K562 (cell line): ENCODE results near the gene KNDC1. TPM values are rescaled to one million over a fixed set of nuclear protein-coding genes. Genes with fewer than 3 reads are reported as not detected.

Experiments
- BACH1 ChIP-seq: fragments of 200-800 bp; sonication (Bioruptor generic); IDR thresholded peaks from 2 replicates; pipeline ENCODE4 v1.6.1; 2016; ENCODE audit warnings: missing genetic modification characterization, missing compliant biosample characterization
- BDP1 ChIP-seq: IDR thresholded peaks from 3 replicates; pipeline ENCODE4 v1.6.1; 2011; ENCODE audit not compliant: insufficient read length, insufficient read depth
- CBX1 ChIP-seq: sonication (generic); IDR thresholded peaks from 2 replicates; pipeline ENCODE4 v1.6.1; 2016; ENCODE audit warnings: antibody characterized with exemption, low read depth, mild to moderate bottlenecking
- CREB1 ChIP-seq, 2 experiments: sonication (generic) in 1 of 2; formaldehyde crosslinking in 1 of 2; IDR thresholded peaks; 2 replicates each; pipeline versions ENCODE4 v1.6.1 to v1.8.0; 2012 to 2022; ENCODE audit warnings: inconsistent platforms in 1 of 2, mild to moderate bottlenecking in 1 of 2, missing genetic modification reagents in 1 of 2, moderate library complexity in 1 of 2
- GTF2E2 ChIP-seq: fragments of 200-800 bp; sonication (Bioruptor generic); IDR thresholded peaks from 2 replicates; pipeline ENCODE4 v1.6.1; 2016; ENCODE audit warnings: missing genetic modification characterization, missing compliant biosample characterization
- HDAC1 ChIP-seq, 2 experiments: fragments of 450-650 bp; IDR thresholded peaks; 2 replicates each; pipeline ENCODE4 v1.6.1; 2016 to 2017; ENCODE audit warnings: inconsistent platforms in 1 of 2, mild to moderate bottlenecking in 1 of 2, moderate library complexity in 1 of 2
- NFIC ChIP-seq: fragments of 450-650 bp; IDR thresholded peaks from 2 replicates; pipeline ENCODE4 v1.6.1; 2017; ENCODE audit warnings: mild to moderate bottlenecking, inconsistent platforms
- OTX1 ChIP-seq: fragments of 450-650 bp; formaldehyde crosslinking; IDR thresholded peaks from 2 replicates; pipeline ENCODE4 v1.4.0; 2022; ENCODE audit warnings: mild to moderate bottlenecking
- RAD21 ChIP-seq, 2 experiments: fragments of 250-450 bp in 1 of 2; fragments of 450-650 bp in 1 of 2; sonication (Bioruptor Pico) in 1 of 2; formaldehyde crosslinking in 1 of 2; IDR thresholded peaks in 1 of 2; conservative IDR thresholded peaks in 1 of 2; 2 replicates each; pipeline versions ENCODE4 v1.4.0 to v1.8.0; 2020 to 2022; ENCODE audit warnings: mild to moderate bottlenecking in 2 of 2, moderate library complexity in 1 of 2
- TFAP4 ChIP-seq: sonication (generic); formaldehyde crosslinking; IDR thresholded peaks from 2 replicates; pipeline ENCODE4 v1.8.0; 2022; ENCODE audit warnings: missing genetic modification reagents, mild to moderate bottlenecking, moderate library complexity, borderline replicate concordance
- ZNF41 ChIP-seq: fragments of 250-450 bp; sonication (Bioruptor Pico); conservative IDR thresholded peaks from 2 replicates; pipeline ENCODE4 v1.4.0; 2020; ENCODE audit warnings: mild to moderate bottlenecking
- ZNF436 ChIP-seq: fragments of 250-450, 450-650 bp; sonication (Bioruptor Pico); formaldehyde crosslinking; IDR thresholded peaks from 2 replicates; pipeline ENCODE4 v1.7.0; 2020; ENCODE audit warnings: mild to moderate bottlenecking
- polyA plus RNA-seq, 8 experiments: library from polyadenylated mRNA; depleted of rRNA in 4 of 8; stranded (reverse) in 5 of 8; unstranded in 3 of 8; fragments of >200 nt; fragmentation: Nextera tagmentation in 2 of 8; fragmentation: Illumina TruSeq in 1 of 8; extraction: Ambion mirVana in 2 of 8; extraction: Trizol in 1 of 8; gene quantifications; 2 replicates each; pipeline versions ENCODE4 v1.2.1 to v1.2.3, GENCODE V29; 2011 to 2014; ENCODE audit warnings: inconsistent platforms in 1 of 8, missing spikeins in 1 of 8
- total RNA-seq, 7 experiments: library from RNA; depleted of rRNA in 6 of 7; stranded (reverse); fragments of >200 nt in 6 of 7; fragmentation: Illumina TruSeq in 2 of 7; extraction: Trizol in 2 of 7; gene quantifications; 2 replicates each; pipeline versions ENCODE4 v1.2.1 to v1.2.3, GENCODE V29; 2011 to 2021; ENCODE audit warnings: low replicate concordance in 1 of 7
- TF ChIP-seq, protein P1 (sequence below): sonication (generic); formaldehyde crosslinking; IDR thresholded peaks from 2 replicates; pipeline ENCODE4 v1.8.1; 2023; ENCODE audit warnings: mild to moderate bottlenecking, missing genetic modification reagents
- TF ChIP-seq, protein P2 (sequence below): fragments of 200-400 bp; formaldehyde crosslinking; IDR thresholded peaks from 2 replicates; pipeline ENCODE4 v1.6.1; 2017; ENCODE audit warnings: mild to moderate bottlenecking, low read depth, low read length, moderate library complexity

The KNDC1 gene
- total and polyA plus RNA-seq, 9 of the 15 experiments (the other 6 are each of a cell fraction or from before 2014, with no cell fraction given) = 0.07 to 0.26 (median 0.11) TPM; not detected in 6

- TF ChIP-seq NFIC (peak; percentile 59), GTF2E2 (no peak), ZNF41 (CRISPR knock-in tag) (no peak), ZNF436 (CRISPR knock-in tag) (no peak), BACH1 (tag) (no peak), CREB1 (IDR thresholded peaks at IDR 0.05) (no peak), CREB1 (CRISPR knock-in tag; IDR thresholded peaks at IDR 0.05) (no peak), TFAP4 (peak; percentile 34; the same call in 1 of the 2 replicates), RAD21 (CRISPR knock-in tag; conservative IDR thresholded peaks at IDR 0.05 in 1 of 2, IDR thresholded peaks at IDR 0.05 in 1 of 2) (no peak), CBX1 (no peak), BDP1 (no peak), HDAC1 (IDR thresholded peaks at IDR 0.05) (no peak), OTX1 (CRISPR knock-in tag) (no peak)
- TF ChIP-seq, protein P1, sequence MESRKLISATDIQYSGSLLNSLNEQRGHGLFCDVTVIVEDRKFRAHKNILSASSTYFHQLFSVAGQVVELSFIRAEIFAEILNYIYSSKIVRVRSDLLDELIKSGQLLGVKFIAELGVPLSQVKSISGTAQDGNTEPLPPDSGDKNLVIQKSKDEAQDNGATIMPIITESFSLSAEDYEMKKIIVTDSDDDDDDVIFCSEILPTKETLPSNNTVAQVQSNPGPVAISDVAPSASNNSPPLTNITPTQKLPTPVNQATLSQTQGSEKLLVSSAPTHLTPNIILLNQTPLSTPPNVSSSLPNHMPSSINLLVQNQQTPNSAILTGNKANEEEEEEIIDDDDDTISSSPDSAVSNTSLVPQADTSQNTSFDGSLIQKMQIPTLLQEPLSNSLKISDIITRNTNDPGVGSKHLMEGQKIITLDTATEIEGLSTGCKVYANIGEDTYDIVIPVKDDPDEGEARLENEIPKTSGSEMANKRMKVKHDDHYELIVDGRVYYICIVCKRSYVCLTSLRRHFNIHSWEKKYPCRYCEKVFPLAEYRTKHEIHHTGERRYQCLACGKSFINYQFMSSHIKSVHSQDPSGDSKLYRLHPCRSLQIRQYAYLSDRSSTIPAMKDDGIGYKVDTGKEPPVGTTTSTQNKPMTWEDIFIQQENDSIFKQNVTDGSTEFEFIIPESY = no peak
- TF ChIP-seq, protein P2, sequence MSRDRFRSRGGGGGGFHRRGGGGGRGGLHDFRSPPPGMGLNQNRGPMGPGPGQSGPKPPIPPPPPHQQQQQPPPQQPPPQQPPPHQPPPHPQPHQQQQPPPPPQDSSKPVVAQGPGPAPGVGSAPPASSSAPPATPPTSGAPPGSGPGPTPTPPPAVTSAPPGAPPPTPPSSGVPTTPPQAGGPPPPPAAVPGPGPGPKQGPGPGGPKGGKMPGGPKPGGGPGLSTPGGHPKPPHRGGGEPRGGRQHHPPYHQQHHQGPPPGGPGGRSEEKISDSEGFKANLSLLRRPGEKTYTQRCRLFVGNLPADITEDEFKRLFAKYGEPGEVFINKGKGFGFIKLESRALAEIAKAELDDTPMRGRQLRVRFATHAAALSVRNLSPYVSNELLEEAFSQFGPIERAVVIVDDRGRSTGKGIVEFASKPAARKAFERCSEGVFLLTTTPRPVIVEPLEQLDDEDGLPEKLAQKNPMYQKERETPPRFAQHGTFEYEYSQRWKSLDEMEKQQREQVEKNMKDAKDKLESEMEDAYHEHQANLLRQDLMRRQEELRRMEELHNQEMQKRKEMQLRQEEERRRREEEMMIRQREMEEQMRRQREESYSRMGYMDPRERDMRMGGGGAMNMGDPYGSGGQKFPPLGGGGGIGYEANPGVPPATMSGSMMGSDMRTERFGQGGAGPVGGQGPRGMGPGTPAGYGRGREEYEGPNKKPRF = no peak
- TF ChIP-seq, all 486 proteins: peak for 6
Observed at GRCh38 chr10:133158756-133159610, 1.0 kb upstream of the KNDC1 start (continued).
